Caco-2 (cell line): ENCODE results near the gene NOL7. TPM values are rescaled to one million over a fixed set of nuclear protein-coding genes. Genes with fewer than 3 reads are reported as not detected.

ENCODE experiments used
- BruUV-seq: library from RNA; stranded (reverse); fragments of 400-500 nt; replicated peaks from 2 replicates; lab custom pipeline; 2021; lab: Mats Ljungman, UMichigan
- CTCF ChIA-PET: fragments of 300-600 bp; sonication (Branson Sonifier 250); formaldehyde crosslinking; loops from one replicate; lab custom pipeline; 2022; ENCODE audit warnings: antibody characterized with exemption; lab: Charles Lee
- POLR2A ChIA-PET: fragments of 300-600 bp; sonication (Branson Sonifier 250); formaldehyde crosslinking; loops from one replicate; lab custom pipeline; 2022; ENCODE audit warnings: antibody characterized with exemption; lab: Charles Lee
- DNase-seq, 2 experiments: peaks; one replicate each; pipeline versions ENCODE4 v3.0.0 to v3.0.0-alpha.2; 2020 to 2022
- H3K27me3 ChIP-seq: replicated peaks from 2 replicates; pipeline ENCODE4 v1.6.0; 2011; ENCODE audit warnings: low read length; ENCODE audit not compliant: control insufficient read depth, insufficient read depth
- H3K36me3 ChIP-seq: 2 replicates; pipeline ENCODE4 v1.5.1; 2011; ENCODE audit warnings: low read length; ENCODE audit not compliant: control insufficient read depth, insufficient read depth
- H3K4me1 ChIP-seq: fragments of 250-450 bp; sonication (Bioruptor Pico); 2 replicates; pipeline ENCODE4 v1.5.1; 2020; ENCODE audit warnings: mild to moderate bottlenecking
- H3K4me3 ChIP-seq: 2 replicates; pipeline ENCODE4 v1.5.1; 2011; ENCODE audit warnings: low read depth, mild to moderate bottlenecking, control low read depth, low read length
- H3K9me3 ChIP-seq: fragments of 250-450 bp; sonication (Bioruptor Pico); 2 replicates; pipeline ENCODE4 v1.5.1; 2020; ENCODE audit warnings: mild to moderate bottlenecking, moderate library complexity
- H3K27ac Mint-ChIP-seq: one replicate; pipeline ENCODE4 v1.8.0; 2022; ENCODE audit warnings: mixed read lengths; ENCODE audit not compliant: unreplicated experiment
- H3K27me3 Mint-ChIP-seq: one replicate; pipeline ENCODE4 v1.8.0; 2022; ENCODE audit warnings: mixed read lengths; ENCODE audit not compliant: insufficient read depth, unreplicated experiment
- H3K36me3 Mint-ChIP-seq: one replicate; pipeline ENCODE4 v1.8.0; 2022; ENCODE audit warnings: mild to moderate bottlenecking, mixed read lengths; ENCODE audit not compliant: insufficient read depth, unreplicated experiment
- H3K4me1 Mint-ChIP-seq: one replicate; pipeline ENCODE4 v1.8.0; 2022; ENCODE audit warnings: low read depth, mixed read lengths; ENCODE audit not compliant: unreplicated experiment
- H3K4me3 Mint-ChIP-seq: one replicate; pipeline ENCODE4 v1.8.0; 2022; ENCODE audit warnings: mild to moderate bottlenecking, moderate library complexity, mixed read lengths; ENCODE audit not compliant: unreplicated experiment
- H3K9me3 Mint-ChIP-seq: one replicate; pipeline ENCODE4 v1.8.0; 2022; ENCODE audit warnings: mixed read lengths; ENCODE audit not compliant: unreplicated experiment
- CTCF ChIP-seq, 2 experiments: fragments of 200-600 bp in 1 of 2; IDR thresholded peaks; 1 replicate in 1 of 2; 2 replicates in 1 of 2; pipeline versions ENCODE4 v1.5.1 to v1.8.0; 2011 to 2022; ENCODE audit warnings: antibody characterized with exemption in 1 of 2, control low read depth in 1 of 2, inconsistent platforms in 1 of 2, low read depth in 1 of 2, low read length in 1 of 2, mild to moderate bottlenecking in 1 of 2, moderate library complexity in 1 of 2; ENCODE audit not compliant: insufficient read depth in 1 of 2, severe bottlenecking in 1 of 2, unreplicated experiment in 1 of 2
- intact Hi-C: fragments of 100-400 bp; cut with micrococcal nuclease; formaldehyde crosslinking; loops from one replicate; pipeline ENCODE4 v1.10.0; 2022; ENCODE audit not compliant: unreplicated experiment
- total RNA-seq: library from RNA; stranded (reverse); gene quantifications from 2 replicates; pipeline ENCODE4 v1.2.3, GENCODE V29; 2022

NOL7 gene
- total RNA-seq, 1 experiment from 2014 or later = 92.9 TPM

GRCh38 chr6:13666194-13667105 lies 51.3 kb downstream of the NOL7 start:
- intact Hi-C loops = no loop called here
- Mint-ChIP-seq H3K4me1 (peaks cover 35% of the 10 kb centered on the region), H3K36me3 (no peaks in the 10 kb centered on the region), H3K4me3 (no peak overlapping the region), H3K27me3 (no peaks in the 10 kb centered on the region), H3K9me3 (no peaks in the 10 kb centered on the region), H3K27ac (no peak overlapping the region)
- ChIA-PET CTCF (no interaction called here), POLR2A (no interaction called here)
- no peak for DNase-seq
- peaks cover 20% of the 10 kb centered on the region; the same call in 1 of the 2 replicates for H3K4me1 ChIP-seq
- TF ChIP-seq CTCF (IDR thresholded peaks at IDR 0.05; ENCODE audit: insufficient read depth in 1 of 2, low read depth in 1 of 2, low read length in 1 of 2, severe bottlenecking in 1 of 2, unreplicated experiment in 1 of 2) = no peak
- H3K4me3 ChIP-seq = no peak overlapping the region
- H3K27me3 ChIP-seq = no peaks in the 10 kb centered on the region; the same call in 1 of the 2 replicates
- BruUV-seq = no TSS peak
- no peaks in the 10 kb centered on the region for H3K36me3 ChIP-seq
- no peaks in the 10 kb centered on the region for H3K9me3 ChIP-seq

DNA sequence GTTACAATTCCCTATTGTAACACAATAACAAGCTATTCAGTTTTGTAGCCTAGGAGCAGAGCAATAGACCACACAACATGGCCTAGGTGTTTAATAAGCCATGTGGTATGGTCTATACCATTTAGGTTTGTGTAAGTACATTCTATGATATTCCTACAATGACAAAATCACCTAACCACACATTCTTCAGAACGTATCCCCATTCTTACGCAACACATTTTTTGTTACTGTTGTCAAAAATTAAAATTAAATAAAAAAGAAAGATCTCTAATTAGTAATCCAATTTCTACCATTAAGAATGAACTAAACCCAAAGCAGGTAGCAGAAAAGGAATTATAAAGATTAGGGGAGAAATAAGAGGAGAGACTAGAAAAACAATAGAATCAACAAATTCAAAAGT lies 52.5 kb downstream of the NOL7 start:
- Histone ChIP-seq H3K36me3 (no peaks in the 10 kb centered on the region), H3K4me1 (peaks cover 17% of the 10 kb centered on the region; the same call in 1 of the 2 replicates), H3K4me3 (no peak overlapping the region), H3K9me3 (no peaks in the 10 kb centered on the region), H3K27me3 (no peaks in the 10 kb centered on the region; the same call in 1 of the 2 replicates)
- Mint-ChIP-seq H3K27me3 (no peaks in the 10 kb centered on the region), H3K4me3 (no peak overlapping the region), H3K9me3 (no peaks in the 10 kb centered on the region), H3K36me3 (peaks cover under 1% of the 10 kb centered on the region), H3K4me1 (peaks cover 23% of the 10 kb centered on the region), H3K27ac (no peak overlapping the region)
- intact Hi-C loops = no loop called here
- POLR2A ChIA-PET = no interaction called here
- TF ChIP-seq CTCF (IDR thresholded peaks at IDR 0.05; ENCODE audit: insufficient read depth in 1 of 2, low read depth in 1 of 2, low read length in 1 of 2, severe bottlenecking in 1 of 2, unreplicated experiment in 1 of 2) = no peak
- no peak for DNase-seq
- CTCF ChIA-PET = no interaction called here
- no TSS peak for BruUV-seq

- Histone ChIP-seq H3K27me3 (no peaks in the 10 kb centered on the region; the same call in 1 of the 2 replicates), H3K9me3 (no peaks in the 10 kb centered on the region), H3K4me1 (peaks cover 16% of the 10 kb centered on the region; the same call in 1 of the 2 replicates), H3K36me3 (no peaks in the 10 kb centered on the region), H3K4me3 (no peak overlapping the region)
- POLR2A ChIA-PET = interaction anchor here (0.7 kb wide), 1 partner anchor 15 kb away, joined by 3 read pairs; no protein-coding TSS in a partner anchor
- CTCF ChIA-PET = no interaction called here
- H3K27me3 Mint-ChIP-seq = no peaks in the 10 kb centered on the region
- BruUV-seq = no TSS peak
- no peak for DNase-seq
- no peak overlapping the region for H3K27ac Mint-ChIP-seq
- peaks cover 16% of the 10 kb centered on the region for H3K4me1 Mint-ChIP-seq
- no peak overlapping the region for H3K4me3 Mint-ChIP-seq
- intact Hi-C loops = no loop called here
- peaks cover 5% of the 10 kb centered on the region for H3K36me3 Mint-ChIP-seq
- no peak for TF ChIP-seq CTCF (IDR thresholded peaks at IDR 0.05; ENCODE audit: insufficient read depth in 1 of 2, low read depth in 1 of 2, low read length in 1 of 2, severe bottlenecking in 1 of 2, unreplicated experiment in 1 of 2)
- H3K9me3 Mint-ChIP-seq = no peaks in the 10 kb centered on the region
Observed at GRCh38 chr6:13668291-13668928, 53.3 kb downstream of the NOL7 start.
